ENCODE measurements around the gene PRR35.
A peak's percentile ranks its signal among the peaks of the same experiment; 100 is the strongest.
"Not testable (repeated sequence)": the region's sequence is repeated elsewhere in the genome, so short reads cannot be mapped to it uniquely, and the experiment has no call there.

Gene PRR35

DNA sequence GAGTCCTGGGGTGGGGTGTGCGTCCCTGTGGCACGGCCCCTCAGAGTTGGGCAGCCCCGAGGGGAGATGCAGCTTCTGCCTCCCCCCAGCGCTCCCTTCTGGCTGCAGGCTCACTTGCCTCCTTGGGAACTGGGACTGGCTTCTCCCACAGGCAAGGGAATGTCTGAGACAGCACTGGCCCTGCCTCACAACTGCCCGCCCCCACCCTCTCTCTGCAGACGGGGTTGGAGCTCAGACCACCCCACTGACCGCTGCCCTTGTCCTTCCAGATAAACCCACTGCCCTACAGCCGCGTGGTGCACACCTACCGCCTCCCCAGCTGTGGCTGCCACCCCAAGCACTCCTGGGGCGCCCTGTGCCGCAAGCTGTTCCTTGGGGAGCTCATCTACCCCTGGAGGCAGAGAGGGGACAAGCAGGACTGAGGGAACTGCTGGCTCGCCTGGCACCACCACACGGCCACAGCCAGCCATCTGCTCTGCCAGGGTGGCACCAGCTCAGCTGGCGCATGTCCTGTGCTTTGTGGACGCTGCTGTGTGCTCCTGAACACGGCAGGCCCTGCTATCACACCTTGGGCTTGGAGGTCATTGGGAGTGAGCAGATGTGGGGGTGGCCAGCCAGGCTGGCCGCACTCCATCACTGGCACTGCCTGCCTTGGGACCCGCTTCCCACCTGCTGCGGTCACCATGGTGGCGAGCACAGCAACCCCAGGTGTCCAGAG lies 22.6 kb downstream of the PRR35 start:
- peak; percentile 46 for DNase-seq

DNA sequence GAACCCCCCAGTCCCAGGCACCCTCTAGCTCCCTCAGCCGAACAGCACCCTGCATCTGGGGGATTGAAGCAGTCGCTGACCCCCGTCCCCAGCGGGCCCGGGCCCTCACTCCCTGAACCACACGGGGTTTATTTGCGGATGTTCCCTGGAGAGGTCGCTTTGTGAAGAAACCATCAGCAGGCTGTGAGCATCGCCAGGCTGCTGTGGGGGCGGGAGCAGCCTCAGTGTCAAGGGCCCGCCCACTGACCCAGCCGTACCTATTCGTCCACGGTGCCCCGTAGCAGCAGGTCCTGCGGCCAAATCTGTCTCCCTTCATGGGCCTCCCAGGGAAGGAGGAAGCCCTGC lies 23.2 kb downstream of the PRR35 start:
- DNase-seq, result no peak

DNA sequence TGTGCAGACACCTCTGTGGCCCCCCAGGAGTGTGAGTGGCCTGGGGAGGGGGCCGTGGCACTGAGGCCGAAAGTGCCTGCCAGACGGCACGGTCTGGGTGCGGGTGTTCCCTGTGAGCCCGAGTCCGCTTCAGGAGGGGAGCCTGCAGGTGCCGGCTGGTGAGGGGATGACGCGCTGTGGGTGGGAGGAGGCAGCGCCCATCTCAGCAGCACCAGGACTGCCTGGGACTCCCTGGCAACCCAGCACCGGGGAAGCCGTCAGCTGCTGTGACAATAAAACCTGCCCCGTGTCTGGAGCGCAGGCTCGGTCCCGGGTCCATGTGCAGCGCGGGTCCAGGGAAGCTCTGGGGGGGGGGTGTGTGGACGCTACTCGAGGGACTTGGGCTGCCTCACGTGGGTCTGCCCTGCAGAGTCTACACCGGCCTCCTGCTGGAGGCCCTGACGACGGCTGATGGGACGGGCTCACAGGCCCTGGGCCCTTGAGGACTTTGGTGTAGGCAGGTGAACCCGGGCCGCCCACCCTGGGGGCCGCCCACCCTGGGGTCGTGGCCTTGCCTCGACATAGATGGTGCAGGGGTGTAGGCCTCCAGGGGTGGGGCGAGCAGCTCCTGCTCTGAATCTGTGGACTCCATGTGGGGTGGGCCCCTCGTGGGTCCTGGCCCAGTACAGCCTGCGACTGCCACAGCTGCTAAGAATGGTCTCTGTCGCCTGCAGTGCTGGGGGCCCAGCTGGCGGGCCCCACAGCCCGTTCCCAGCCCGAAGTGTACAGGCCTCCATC lies 23.8 kb downstream of the PRR35 start:
- DNase-seq, result no peak

DNA sequence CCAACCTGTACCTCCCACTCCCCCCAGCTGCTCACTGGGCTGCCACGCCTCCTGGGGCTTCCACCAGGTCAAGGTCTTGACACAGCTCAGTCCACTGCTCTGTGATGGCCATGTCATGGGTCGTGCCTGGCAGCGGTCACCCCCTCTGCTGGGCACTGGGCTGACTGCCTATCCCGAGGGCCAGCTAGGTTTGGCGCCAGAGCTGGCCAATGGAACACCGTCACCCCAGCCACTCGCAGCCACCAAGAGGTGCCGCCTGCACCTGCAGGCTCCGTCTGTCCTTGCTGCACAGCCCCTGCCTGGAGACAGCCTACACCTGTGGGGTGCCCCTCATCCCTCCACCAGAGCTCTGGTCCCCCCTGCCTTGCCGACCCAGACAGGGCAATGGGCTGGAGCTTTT lies 25.2 kb downstream of the PRR35 start:
- peak; percentile 42 for DNase-seq

DNA sequence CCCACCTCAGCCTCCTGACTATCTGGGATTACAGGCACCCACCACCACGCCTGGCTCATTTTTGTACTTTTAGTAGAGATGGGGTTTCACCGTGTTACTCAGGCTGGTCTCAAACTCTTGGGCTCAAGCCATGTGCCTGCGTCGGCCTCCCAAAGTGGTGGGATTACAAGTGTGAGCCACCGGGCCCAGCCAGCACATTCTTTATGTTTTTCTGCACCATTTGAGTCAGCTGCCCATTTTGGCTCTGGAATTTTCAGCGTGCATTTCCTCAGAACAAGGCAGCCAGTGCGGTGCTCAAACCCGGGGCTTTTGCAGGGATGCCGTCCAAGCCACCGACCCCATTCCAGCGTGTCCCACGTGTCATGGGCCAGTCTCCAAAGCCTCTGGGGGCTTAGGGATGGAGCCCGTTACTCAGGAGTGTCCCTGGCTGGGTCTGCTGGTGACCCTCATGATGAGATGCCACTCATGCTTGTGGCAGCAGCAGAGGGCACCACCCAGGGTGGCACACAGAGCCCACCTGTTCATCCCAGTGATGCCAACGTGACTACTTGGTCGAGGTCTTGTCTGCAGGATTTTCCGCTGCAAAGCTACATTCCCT lies 26.0 kb downstream of the PRR35 start:
- DNase-seq, result no peak

DNA sequence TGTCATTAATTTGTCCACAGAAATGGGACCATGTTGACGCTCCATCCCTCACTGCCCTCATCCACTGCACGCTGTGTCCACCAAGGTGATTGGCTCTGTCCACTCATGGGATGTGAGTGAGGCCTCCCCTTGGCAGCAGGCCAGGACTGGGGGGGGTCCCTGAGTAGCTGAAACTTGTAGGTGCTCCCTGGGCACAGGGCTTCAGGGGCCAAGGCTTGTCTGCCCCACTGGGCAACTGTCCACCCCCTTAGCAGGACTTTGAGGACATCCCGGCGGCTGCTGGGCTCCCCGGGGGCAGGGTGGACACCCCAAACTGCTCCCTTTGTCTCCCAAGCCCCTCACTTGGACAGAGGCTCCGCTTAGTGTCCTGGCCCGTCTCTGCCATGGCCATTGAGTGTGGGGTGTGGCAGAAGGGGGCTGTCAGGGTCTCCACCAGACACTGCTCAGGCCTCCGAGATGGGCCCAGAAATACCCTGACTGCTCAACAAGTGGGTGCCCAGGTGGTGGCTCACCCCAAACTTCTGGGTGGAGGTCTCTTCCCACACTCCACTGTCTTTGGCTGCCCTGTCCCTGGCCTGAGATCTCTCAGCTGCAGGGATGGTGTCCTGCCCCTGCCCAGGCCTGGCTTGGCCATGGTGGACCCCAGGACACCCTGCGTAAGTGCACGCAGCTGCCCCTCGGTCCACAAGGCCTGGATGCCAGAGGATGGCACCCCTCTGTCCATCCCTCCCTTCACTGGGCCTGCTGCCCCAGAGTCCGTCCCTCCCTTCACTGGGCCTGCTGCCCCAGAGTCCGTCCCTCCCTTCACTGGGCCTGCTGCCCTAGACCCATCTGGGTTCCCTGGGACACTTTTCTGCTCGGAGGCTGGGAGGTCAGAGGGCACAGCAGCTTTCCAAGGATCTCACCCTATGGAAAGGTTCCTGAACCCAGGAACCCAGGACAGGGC lies 26.7 kb downstream of the PRR35 start:
- peak; percentile 32 for DNase-seq

DNA sequence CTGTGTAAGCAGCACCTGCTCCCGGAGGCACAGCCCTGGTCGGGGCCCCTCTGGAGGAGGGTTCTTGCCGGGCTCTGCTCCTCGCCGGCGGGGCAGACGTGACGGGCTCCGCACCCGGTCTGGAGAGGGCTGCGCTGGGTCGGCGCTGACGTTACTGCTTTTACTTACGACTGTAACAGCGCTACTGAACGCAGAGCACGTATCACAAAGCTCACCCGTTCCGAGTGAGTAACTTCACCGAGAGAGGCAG lies 28.4 kb downstream of the PRR35 start:
- DNase-seq, result peak; percentile 79

DNA sequence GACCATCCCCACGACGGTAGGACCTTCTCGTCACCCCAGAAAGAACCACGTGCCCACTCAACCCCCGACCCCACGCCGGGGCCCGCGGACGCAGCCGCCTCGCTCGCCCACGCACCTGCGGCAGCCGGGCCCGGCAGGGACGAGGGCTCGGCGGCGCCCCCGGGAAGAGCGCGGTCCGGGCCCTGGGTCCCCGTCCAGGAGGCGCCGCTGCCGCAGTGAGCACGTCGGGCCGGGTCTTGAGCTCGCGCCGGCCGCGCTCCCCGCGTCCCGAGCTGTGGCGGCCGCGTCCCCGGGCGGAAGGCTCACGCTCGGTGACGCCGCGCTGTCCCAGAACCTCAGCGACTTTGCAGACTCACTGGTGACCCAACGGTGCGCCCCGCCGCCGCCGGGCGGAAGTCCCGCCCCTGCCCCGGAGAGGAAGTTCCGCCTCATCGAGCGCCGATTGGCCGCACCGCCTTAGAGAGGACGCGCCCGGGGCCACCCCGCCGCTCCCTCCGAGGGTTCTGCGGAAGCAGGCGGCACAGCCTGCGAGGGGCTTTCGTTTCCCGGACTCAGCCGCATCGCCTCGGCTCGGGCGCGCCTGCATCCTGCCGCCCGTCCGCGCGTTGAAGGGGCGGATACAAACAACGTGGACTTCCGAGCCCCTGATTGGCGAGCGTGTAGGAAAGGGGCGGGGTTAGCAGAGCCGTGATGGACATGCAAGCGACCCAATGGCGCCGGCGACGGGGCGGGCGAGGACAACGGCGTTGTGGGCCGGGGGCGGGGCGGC lies 28.9 kb downstream of the PRR35 start:
- peak; percentile 97 for DNase-seq

DNA sequence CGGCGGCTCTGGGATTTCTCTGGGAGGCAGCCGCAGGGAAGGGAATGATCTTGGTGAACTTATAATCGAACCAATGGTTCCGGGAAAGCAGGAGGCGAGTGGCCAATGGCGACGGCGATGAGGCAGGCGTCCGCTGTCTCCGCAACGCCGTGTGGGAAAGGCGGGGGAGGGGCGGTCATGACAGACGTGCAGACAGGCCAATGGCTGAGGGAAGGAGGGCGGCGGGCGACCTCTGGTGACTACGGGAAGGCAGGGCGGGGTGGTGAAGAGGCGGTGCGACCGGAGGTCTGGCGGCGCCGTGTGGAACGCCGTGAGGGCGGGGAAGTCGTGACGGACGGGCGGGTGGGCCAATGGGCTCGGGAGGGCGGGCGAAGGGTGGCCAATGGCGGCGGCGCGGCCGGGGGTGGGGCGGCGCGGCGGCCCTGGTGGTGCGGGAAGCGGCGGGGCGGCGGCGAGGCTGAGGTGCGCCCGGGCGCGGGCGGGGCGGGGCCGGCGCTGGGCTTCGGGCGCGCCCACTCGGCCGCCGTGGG lies 29.5 kb downstream of the PRR35 start, which contains the start of gene RAB40C:
TSS of gene RAB40C (plus strand) at position 409 of the 530 bp plus-strand sequence. CDS start 226 bp downstream, outside the sequence.
- DNase-seq, result peak; percentile 99

DNA sequence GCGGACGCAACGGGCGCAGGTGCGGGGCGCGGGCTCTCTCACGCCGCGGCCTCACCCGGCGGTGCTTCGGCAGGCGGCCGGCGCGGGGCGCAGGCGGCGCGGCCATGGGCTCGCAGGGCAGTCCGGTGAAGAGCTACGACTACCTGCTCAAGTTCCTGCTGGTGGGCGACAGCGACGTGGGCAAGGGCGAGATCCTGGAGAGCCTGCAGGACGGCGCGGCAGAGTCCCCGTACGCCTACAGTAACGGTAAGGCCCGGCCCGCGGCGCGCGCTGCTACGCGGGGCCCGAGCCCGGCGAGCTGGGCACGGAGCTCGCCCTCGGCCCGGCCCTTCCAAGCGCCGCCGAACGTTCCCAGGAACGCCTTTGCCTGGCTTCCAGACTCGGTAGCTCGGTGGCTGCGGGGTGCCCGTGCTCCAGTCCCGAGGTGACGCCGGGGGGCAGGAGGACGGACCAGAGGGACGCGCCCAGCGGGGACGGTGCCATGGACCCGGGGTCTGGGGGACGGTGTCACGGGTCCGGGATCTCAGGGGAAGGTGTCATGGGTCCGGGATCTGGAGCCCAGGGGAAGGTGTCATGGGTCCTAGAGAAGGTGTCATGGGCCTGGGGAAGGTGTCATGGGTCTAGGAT lies 30.1 kb downstream of the PRR35 start:
- no peak for DNase-seq

DNA sequence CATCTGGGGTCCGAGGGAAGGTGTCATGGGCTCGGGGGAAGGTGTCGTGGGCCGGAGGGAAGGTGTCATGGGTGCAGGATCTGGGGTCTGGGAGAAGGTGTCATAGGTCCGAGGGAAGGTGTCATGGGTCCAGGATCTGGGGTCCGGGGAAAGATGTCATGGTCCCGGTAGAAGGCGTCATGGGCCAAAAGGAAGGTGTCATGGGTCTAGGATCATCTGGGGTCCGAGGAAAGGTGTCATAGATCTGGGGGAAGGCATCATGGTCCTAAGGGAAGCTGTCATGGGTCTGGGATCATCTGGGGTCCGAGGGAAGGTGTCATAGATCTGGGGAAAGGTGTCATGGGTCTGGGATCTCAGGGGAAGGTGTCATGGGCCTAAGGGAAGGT lies 30.6 kb downstream of the PRR35 start:
- no peak for DNase-seq

DNA sequence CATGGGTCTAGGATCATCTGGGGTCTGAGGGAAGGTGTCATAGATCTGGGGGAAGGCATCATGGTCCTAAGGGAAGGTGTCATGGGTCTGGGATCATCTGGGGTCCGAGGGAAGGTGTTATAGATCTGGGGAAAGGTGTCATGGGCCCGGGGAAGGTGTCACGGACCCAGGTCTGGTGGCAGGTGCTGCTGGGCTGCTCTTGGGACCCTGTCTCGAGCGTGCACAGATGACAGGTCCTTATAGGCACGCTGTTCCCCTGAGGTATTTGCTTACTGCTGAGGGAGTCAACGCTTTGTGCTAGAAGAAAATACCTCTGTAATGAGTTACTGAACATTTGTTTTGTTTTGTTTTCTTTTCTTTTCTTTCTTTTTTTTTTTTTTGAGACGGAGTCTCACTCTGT lies 31.0 kb downstream of the PRR35 start:
- no peak for DNase-seq

DNA sequence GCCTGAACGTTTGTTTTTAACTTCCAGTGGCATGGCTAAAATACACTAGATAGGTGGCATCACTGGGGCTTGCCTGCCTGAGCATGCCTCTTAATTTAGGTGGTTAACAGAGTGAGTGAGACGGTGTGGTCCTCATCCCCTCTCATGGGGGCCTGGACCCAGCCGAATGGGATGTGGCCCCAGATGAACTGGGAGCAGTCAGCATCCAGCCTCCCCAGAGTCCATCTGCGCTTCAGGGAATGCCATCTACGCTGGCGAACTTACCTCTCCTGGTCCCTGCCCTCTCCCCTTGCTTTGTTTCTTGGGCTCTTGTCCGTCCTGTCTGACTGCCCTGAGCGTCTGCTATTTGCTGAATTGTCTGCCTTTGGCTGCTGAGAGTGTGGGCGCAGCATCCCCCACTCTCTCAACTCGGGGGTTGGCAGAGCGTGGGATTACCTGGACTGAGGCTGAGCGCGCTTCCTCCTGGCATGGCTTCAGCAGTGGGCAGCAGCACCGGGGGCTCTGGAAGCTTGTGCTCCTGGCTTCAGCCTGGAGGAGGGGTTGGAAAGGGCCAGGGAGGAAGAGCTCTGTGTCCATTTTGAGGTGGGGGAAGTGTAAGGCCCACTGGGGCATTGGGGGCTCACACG lies 31.8 kb downstream of the PRR35 start:
- DNase-seq, result no peak

DNA sequence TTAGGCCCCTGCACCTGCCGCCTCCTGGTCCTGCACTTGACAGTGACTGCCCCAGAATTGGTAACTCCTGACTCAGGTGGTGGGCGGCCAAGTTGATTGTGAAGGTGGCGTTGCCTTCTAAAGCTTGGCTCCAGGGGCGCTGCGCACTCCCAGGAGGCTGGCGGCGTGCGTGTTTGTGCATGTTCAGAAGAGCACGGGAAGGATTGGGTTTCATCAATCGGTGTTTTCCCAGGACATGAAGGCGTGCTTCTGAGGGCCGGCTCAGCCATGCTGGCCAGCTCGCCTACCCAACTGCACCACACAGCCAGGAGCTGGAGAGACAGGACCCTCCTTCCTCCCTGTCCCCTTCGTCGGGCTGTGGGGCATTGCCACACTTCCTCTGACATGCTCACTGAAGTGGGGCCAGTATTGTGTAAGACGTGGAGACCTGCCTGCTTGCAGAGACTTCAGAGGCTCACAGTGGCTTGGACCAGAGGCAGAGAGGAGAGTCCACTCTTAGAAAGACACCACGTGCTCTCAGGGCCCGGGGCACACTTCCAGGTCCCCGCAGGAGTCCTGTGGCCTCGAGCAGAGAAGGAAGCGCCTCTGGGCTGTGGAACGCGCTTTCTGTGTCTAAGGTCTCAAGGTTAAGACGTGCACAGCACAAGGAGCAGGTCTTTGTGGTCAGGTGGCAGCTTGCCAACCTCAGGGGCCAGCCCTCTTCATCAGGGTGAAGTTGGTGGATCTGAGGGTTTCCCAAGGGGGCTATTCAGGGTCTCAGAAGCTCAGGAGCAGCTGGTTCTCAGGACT lies 32.5 kb downstream of the PRR35 start:
- peak; percentile 87 for DNase-seq

DNA sequence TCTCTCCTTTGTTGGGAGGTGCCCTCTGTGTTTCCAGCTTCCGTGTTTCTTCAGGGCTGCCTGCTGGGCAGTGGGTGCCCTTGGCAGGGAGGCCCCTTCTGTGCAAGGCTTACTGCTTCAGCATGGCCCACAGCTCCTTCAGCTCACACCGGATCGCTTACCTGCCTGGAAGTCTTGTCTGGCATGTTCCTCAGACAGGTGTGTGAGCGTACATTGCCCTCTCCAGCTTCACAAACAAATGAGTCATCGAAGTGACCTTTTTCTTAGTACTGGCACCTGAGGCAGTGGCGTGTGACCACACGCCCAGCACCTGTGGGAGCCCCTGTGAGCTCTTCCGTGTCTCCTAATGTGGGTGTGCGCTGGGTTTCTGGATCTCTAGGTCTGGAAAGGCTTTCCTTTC lies 33.2 kb downstream of the PRR35 start:
- DNase-seq, result no peak

DNA sequence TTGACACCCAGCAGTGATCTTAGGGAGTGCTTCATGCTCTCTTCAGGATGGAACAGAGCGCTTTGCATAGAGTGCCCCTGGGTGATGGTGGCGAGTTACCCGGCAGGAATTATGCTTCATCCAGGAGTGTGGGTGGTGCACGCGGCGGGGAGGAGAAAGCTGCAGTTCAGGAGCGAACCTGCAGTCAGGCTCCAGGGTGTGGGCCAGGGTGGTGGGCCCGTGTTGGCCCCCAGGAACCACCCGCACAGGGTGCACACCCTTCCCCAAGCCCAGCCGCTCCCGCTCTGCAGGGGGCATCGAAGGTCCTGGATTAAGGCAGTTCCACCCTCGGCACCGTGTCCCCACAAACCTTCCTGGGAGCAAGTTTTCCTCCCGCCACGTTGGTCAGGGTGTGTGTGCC lies 33.6 kb downstream of the PRR35 start:
- DNase-seq, result no peak

DNA sequence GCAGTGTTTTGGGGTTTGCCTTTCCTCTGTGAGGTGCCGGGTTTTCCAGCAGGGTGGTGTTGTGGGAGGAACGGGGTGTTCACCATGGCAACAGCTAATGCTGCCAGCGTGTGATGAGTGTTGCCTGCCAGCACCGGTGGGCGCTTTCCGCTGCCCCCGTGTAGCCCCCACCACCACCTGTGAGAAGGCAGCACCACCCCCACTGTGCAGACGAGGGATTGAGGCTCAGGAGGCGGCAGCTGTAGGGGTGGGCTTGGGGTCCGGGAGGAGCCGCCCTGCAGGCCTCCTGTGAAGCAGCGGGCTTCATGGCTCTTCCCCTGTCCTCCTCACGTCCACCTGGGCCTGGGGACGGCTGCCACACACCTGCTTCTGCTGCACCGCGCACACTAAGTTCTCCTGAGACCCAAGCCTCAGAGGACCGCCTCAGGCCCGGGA lies 34.9 kb downstream of the PRR35 start:
- no peak for DNase-seq

DNA sequence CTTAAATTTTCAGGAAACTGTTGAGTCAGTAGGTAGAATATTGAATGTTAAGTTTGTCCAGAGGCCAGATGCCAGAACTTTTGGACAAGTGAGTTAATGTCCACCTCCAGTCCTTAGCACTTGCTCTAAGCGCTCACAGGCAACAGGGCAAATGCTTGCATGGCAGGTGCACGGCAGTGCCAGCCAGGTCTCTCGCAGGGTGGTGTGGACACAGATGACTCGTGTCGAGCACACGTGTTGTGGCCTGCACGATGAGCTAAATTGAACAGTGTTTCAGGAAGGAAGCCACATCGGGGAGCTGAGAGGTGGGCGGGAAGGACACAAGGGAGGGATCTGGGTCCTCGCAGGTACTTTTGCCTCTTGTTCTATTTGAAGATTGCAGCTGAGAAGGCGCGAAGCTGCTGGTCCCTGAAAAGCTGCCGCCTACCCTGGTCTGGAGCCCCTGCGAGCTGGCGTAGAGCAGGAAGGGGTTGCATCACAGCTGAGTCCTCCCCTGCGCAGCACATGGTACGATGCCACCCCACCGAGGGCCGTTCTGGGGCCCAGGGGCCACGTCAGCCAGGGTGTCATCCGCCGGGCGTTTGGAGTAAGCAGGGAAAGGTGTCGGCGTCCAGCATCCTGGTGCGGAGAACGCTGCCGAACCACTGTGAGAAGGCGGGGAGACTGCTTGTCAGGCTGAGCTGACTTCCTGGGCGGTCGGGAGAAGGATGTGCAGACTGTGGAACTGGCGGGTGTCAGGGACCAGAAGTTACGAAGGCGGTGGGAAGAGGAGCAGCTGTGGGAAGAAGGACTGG lies 35.9 kb downstream of the PRR35 start:
- DNase-seq, result no peak

DNA sequence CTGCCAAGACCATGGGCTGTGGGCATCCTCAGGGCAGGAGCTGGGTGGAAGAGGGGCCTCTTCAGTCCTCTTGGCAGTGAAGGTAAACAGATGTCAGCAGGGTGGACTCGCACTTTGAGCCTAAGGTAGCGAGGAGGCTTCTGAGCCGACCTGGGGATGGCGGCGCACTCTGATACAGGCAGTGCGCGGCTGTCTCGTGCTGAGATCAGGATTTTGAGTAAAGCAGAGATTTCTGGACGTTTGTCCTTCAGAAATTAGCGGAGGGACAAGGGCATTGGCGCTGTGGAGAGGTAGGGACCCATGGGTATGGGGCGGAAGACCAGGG lies 36.5 kb downstream of the PRR35 start:
- no peak for DNase-seq

DNA sequence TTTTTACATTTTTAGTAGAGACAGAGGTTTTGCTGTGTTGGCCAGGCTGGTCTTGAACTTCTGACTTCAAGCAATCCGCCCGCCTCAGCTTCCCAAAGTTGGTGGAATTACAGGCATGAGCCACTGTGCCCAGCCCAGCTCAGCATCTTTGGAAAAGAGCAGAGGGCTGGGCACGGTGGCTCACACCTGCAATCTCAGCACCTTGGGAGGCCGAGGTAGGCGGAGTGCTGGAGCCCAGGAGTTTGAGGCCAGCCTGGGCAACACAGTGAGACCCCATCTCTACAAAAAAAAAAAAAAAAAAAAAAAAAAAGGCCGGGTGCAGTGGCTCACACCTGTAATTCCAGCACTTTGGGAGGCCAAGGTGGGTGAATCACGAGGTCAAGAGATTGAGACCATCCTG lies 37.5 kb downstream of the PRR35 start:
- not testable (repeated sequence) for DNase-seq
